Measurements from ENCODE around the gene RAD51D. TPM values are rescaled to one million over a fixed set of nuclear protein-coding genes. Genes with fewer than 3 reads are reported as not detected.
A peak's percentile ranks its signal among the peaks of the same experiment; 100 is the strongest.

The RAD51D gene
- total and polyA plus RNA-seq, 11 donors, result 2.1 to 9.2 (median 5.0) TPM

- H3K27me3 ChIP-seq, result no peaks in the 10 kb centered on the region
- DNase-seq (no peak), ATAC-seq (no peak)
- no peaks in the 10 kb centered on the region for H3K36me3 ChIP-seq
- H3K4me3 ChIP-seq, result no peak overlapping the region
- no peak overlapping the region for H3K27ac ChIP-seq
- intact Hi-C loops (cut with DNase I), result loop anchor here in 1 of 10 donors (10.0 kb wide), 1 partner anchor 97 kb away; the partner anchor contains the start of gene LIG3
- no peak for TF ChIP-seq POLR2A (IDR thresholded peaks at IDR 0.05)
- TF ChIP-seq CTCF (IDR thresholded peaks at IDR 0.05), result no peak
- no peaks in the 10 kb centered on the region for H3K9me3 ChIP-seq
- H3K4me1 ChIP-seq, result peaks cover 0 to 40% (median 0%) of the 10 kb centered on the region in 12 donors
- 49 to 71% (median 65%) methylated on average over 3 of the region's 3 CpGs for WGBS, 4 donors
These were observed 37.5 kb downstream of the RAD51D start for GRCh38 chr17:35082073-35082657.

- DNase-seq (no peak), ATAC-seq (no peak)
- no peak overlapping the region for H3K4me3 ChIP-seq
- WGBS, 4 donors, result 88 to 91% (median 89%) methylated on average over 1 of the region's 1 CpG
- no peaks in the 10 kb centered on the region for H3K27me3 ChIP-seq
- no peaks in the 10 kb centered on the region for H3K9me3 ChIP-seq
- TF ChIP-seq POLR2A (IDR thresholded peaks at IDR 0.05) (no peak), CTCF (IDR thresholded peaks at IDR 0.05) (no peak)
- no peaks in the 10 kb centered on the region for H3K36me3 ChIP-seq
- H3K27ac ChIP-seq, result no peak overlapping the region
- intact Hi-C loops (cut with DNase I), result loop anchor here in 1 of 10 donors (10.0 kb wide), 1 partner anchor 97 kb away; the partner anchor contains the start of gene LIG3
- H3K4me1 ChIP-seq, result peaks cover 0 to 35% (median 0%) of the 10 kb centered on the region in 12 donors
These were observed 38.0 kb downstream of the RAD51D start for GRCh38 chr17:35081638-35082037.

GRCh38 chr17:35080536-35080935, 39.1 kb downstream of the RAD51D start:
- no peak for DNase-seq
- Histone ChIP-seq H3K36me3 (no peaks in the 10 kb centered on the region), H3K27ac (peak overlapping the region in 1 of 12 donors; percentile 12), H3K9me3 (no peaks in the 10 kb centered on the region), H3K27me3 (no peaks in the 10 kb centered on the region), H3K4me1 (peaks cover 0 to 35% (median 0%) of the 10 kb centered on the region in 12 donors), H3K4me3 (no peak overlapping the region)
- WGBS, 4 donors, result 51 to 60% (median 55%) methylated on average over 1 of the region's 1 CpG
- intact Hi-C loops (cut with DNase I), result loop anchor here in 1 of 10 donors (10.0 kb wide), 1 partner anchor 96 kb away; the partner anchor contains the start of gene LIG3
- TF ChIP-seq POLR2A (IDR thresholded peaks at IDR 0.05), result no peak
- TF ChIP-seq CTCF (IDR thresholded peaks at IDR 0.05), result no peak
- ATAC-seq, result no peak

- H3K27ac ChIP-seq, result no peak overlapping the region
- no peak for ATAC-seq
- no peak for DNase-seq
- no peaks in the 10 kb centered on the region for H3K9me3 ChIP-seq
- H3K27me3 ChIP-seq, result no peaks in the 10 kb centered on the region
- WGBS, 4 donors, result 97 to 100% (median 98%) methylated on average over 1 of the region's 1 CpG
- no peak overlapping the region for H3K4me3 ChIP-seq
- peaks cover 0 to 41% (median 0%) of the 10 kb centered on the region in 12 donors for H3K4me1 ChIP-seq
- intact Hi-C loops (cut with DNase I), result loop anchor here in 1 of 10 donors (10.0 kb wide), 1 partner anchor 95 kb away; the partner anchor contains the start of gene LIG3
- H3K36me3 ChIP-seq, result no peaks in the 10 kb centered on the region
- TF ChIP-seq POLR2A (IDR thresholded peaks at IDR 0.05), result no peak
- TF ChIP-seq CTCF (IDR thresholded peaks at IDR 0.05), result no peak
These were observed 39.9 kb downstream of the RAD51D start for GRCh38 chr17:35079547-35080423.

All from heart left ventricle (tissue), 16 donors.